ENCODE results near the gene CXCL16.
"Not testable (repeated sequence)": the region's sequence is repeated elsewhere in the genome, so short reads cannot be mapped to it uniquely, and the experiment has no call there.

Gene CXCL16

DNA sequence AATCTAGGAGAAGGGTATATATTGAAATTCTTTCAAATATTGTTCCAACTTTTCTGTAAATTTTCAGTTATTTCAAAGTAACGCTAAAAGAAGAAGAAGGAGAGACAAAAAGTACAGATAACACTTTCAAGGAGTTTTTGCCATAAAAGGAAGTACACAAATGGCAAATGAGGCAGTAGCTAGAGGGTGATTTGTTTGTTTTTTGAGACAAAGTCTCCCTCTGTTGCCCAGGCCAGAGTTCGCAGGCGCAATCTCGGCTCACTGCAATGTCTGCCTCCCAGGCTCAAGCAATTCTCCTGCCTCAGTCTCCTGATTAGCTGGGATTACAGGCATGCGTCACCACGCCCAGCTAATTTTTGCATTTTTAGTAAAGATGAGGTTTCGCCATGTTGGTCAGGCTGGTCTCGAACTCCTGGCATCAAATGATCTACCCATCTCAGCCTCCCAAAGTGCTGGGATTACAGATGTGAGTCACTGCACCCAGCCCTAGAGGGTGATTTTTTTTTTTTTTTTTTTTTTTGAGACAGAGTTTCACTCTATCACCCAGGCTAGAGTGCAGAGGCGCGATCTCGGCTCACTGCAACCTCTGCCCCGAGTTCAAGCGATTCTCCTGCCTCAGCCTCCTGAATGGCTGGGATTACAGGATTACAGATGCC is 40.2 kb downstream of the CXCL16 start:
- DNase-seq (ENCODE audit: low spot score), result not testable (repeated sequence)

DNA sequence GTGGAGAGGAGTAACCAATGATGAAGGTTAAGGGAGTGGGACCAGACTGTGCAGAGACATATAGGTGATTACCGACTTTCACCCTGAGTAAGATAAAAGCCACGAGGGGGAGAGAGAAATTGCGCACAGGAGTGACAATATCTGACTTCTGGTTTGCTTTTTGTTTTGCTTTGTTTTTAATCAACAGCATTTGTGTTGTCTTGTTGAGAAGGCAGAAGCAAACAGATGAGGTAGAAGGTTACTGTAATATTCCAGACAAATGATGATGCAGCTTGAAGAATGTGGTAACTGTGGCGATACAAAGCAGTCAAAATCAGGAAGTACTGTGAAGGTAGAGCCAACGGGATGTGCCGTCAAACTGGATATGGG is 43.3 kb downstream of the CXCL16 start:
- no peak for DNase-seq (ENCODE audit: low spot score)

DNA sequence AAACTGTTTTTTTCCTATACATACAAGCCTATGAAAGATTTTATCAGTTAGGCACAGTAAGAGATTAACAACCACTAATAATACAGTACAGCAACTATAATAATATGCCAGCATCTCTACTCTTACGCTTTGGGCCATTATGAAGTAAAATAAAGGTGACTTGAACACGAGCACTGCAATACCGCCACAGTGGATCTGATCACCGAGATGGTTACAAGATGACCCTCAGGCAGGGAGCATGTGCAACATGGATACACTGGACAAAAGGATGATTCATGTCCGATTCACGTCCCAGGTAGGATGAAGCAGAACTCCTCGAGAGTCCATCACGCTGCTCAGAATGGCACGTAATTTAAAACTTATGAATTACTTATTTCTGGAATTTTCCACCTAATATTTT is 46.3 kb downstream of the CXCL16 start:
- no peak for DNase-seq (ENCODE audit: low spot score)

DNA sequence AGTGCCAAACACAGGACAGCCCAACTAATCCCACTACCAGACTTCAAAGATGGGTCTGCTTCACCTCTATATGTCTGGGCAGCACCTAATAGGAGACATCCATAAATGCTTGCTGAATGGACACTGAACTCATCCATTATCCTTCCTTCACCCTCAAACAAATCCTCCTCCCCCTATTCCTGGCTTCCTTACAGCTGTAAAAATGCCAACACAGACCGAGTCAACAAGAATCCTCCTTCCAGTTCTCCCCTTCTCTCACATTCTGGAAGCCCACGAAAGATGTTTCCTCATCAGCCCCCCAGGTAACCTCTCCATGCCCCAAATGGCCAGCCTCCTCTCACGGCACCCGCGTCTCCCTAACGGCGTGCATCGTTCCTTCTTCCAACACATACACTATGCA is 48.0 kb downstream of the CXCL16 start:
- DNase-seq (ENCODE audit: low spot score), result no peak

DNA sequence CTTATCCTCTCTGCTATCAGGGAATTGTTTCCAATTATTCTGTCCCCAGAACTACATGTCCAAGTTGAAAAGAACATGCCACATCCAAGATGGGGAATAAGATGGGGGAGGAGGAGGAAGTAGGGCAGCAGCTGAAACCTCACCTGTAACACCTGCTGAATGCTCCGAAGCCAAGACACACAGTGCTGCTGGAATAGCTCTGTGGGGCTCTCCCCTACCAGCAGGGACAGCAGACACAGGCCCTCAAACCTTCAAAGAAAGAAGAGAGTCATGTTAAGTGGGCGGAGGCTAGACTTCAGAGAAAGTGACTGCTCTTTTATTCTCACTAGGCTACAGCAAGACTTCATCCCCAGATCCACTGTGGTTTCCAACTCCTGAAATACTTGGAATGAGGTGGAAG is 49.0 kb downstream of the CXCL16 start:
- DNase-seq (ENCODE audit: low spot score), result no peak

DNA sequence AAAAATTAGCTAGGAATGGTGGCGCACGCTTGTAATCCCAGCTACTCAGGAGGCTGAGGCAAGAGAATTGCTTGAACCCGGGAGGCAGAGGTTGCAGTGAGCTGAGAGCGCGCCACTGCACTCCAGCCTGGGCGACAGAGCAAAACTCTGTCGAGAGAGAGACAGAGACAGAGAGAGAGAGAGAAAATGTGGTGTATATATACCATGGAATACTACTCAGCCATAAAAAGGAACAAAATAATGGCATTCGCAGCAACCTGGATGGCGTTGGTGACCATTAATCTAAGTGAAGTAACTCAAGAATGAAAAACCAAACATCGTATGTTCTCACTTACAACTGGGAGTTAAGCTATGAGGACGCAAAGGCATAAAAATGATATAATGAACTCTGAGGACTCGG is 49.9 kb downstream of the CXCL16 start:
- not testable (repeated sequence) for DNase-seq (ENCODE audit: low spot score)

DNA sequence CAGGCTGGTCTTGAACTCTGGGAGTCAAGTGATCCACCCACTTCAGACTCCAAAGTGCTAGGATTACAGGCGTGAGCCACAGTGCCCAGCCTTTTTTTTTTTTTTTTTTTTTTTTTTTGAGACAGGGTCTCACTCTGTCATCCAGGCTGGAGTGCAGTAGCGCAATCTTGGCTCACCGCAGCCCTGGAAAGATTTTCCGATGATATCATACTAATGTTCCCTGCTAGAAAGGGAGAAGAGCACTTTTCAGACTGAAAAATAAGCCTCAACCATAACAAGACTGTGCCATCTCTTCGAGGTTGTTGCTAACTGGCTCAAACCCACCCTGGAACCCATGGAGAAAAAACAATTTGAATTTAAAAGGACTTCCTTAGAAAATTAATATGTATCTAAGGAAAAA is 56.0 kb downstream of the CXCL16 start:
- not testable (repeated sequence) for DNase-seq (ENCODE audit: low spot score)

Data from RKO (cell line).